HG02588 (cell line): ENCODE data around the gene KIF27.
"Not testable (repeated sequence)": the region's sequence is repeated elsewhere in the genome, so short reads cannot be mapped to it uniquely, and the experiment has no call there.

Experiments used
- ATAC-seq: cut with Tn5 transposase; IDR thresholded peaks from one replicate; pipeline ENCODE4 v1.9.1; 2021; ENCODE audit warnings: mild to moderate bottlenecking, moderate library complexity; ENCODE audit not compliant: unreplicated experiment

Gene KIF27

GRCh38 chr9:83817356-83818278 lies 103.6 kb downstream of the KIF27 start, which contains the start of gene GKAP1:
Gene GKAP1, minus strand, starts transcription at chr9:83817769. Its CDS starts 11,252 bp downstream, at chr9:83806517.
- ATAC-seq = peak; percentile 83

GRCh38 chr9:83817011-83817355 lies 104.2 kb downstream of the KIF27 start:
- not testable (repeated sequence) for ATAC-seq

- ATAC-seq = not testable (repeated sequence)
Observed at GRCh38 chr9:83815120-83815519, 106.1 kb downstream of the KIF27 start.

- not testable (repeated sequence) for ATAC-seq
Observed at GRCh38 chr9:83809213-83809612, 112.0 kb downstream of the KIF27 start.

GRCh38 chr9:83804454-83804853 lies 116.8 kb downstream of the KIF27 start:
- not testable (repeated sequence) for ATAC-seq

GRCh38 chr9:83803941-83804340 lies 117.3 kb downstream of the KIF27 start:
- ATAC-seq = not testable (repeated sequence)

GRCh38 chr9:83800236-83801033 lies 120.8 kb downstream of the KIF27 start:
- ATAC-seq = no peak

GRCh38 chr9:83794051-83794450 lies 127.2 kb downstream of the KIF27 start:
- no peak for ATAC-seq

GRCh38 chr9:83792746-83793145 lies 128.5 kb downstream of the KIF27 start:
- no peak for ATAC-seq
